Globus pallidus (tissue), 1 donor: Measurements from ENCODE around the gene FBXO4.

Experiments used
- DNase-seq: peaks from one replicate; pipeline ENCODE4 v3.0.0-alpha.2; 2015; ENCODE audit warnings: low spot score

Gene FBXO4

GRCh38 chr5:41924872-41925554 is at the start of gene FBXO4:
Gene FBXO4, plus strand, starts transcription at chr5:41925281. Its CDS starts 29 bp downstream, at chr5:41925310.
- peak; percentile 81 for DNase-seq

GRCh38 chr5:41876678-41877077 is 48.4 kb upstream of the FBXO4 start:
- no peak for DNase-seq

- DNase-seq = no peak
Observed at GRCh38 chr5:41877408-41877807, 47.7 kb upstream of the FBXO4 start.

GRCh38 chr5:41878173-41878572 is 46.9 kb upstream of the FBXO4 start:
- no peak for DNase-seq

GRCh38 chr5:41878643-41879478 is 46.2 kb upstream of the FBXO4 start:
- no peak for DNase-seq

GRCh38 chr5:41882765-41883164 is 42.3 kb upstream of the FBXO4 start:
- no peak for DNase-seq

- DNase-seq = no peak
Observed at GRCh38 chr5:41883243-41883642, 41.8 kb upstream of the FBXO4 start.

- no peak for DNase-seq
Observed at GRCh38 chr5:41883936-41884335, 41.1 kb upstream of the FBXO4 start.

GRCh38 chr5:41885286-41885685 is 39.8 kb upstream of the FBXO4 start:
- no peak for DNase-seq

- no peak for DNase-seq
Observed at GRCh38 chr5:41891066-41891707, 33.9 kb upstream of the FBXO4 start.

GRCh38 chr5:41892031-41892430 is 33.0 kb upstream of the FBXO4 start:
- no peak for DNase-seq

- DNase-seq = no peak
Observed at GRCh38 chr5:41893074-41893851, 31.8 kb upstream of the FBXO4 start.

GRCh38 chr5:41896230-41896629 is 28.9 kb upstream of the FBXO4 start:
- DNase-seq = no peak

- DNase-seq = no peak
Observed at GRCh38 chr5:41903382-41903891, 21.6 kb upstream of the FBXO4 start.

- DNase-seq = peak; percentile 100
Observed at GRCh38 chr5:41903892-41904799, 20.9 kb upstream of the FBXO4 start, which contains the start of gene RIMOC1. Gene RIMOC1, plus strand, starts transcription at chr5:41904344. Its CDS starts 24 bp downstream, at chr5:41904368.

GRCh38 chr5:41906151-41906550 is 18.9 kb upstream of the FBXO4 start:
- DNase-seq = no peak

- DNase-seq = no peak
Observed at GRCh38 chr5:41908374-41909079, 16.6 kb upstream of the FBXO4 start.

GRCh38 chr5:41918105-41918504 is 7.0 kb upstream of the FBXO4 start:
- no peak for DNase-seq

GRCh38 chr5:41921166-41921565 is 3.9 kb upstream of the FBXO4 start:
- no peak for DNase-seq

- DNase-seq = no peak
Observed at GRCh38 chr5:41921874-41922273, 3.2 kb upstream of the FBXO4 start.
